Common myeloid progenitor, CD34-positive (primary cell): ENCODE data around the gene UNC79.

Experiments used
- CTCF ChIA-PET: fragments of 350-600 bp; sonication (Branson Sonifier 250); formaldehyde crosslinking; loops from one replicate; lab custom pipeline; 2021; ENCODE audit warnings: antibody characterized with exemption; lab: Charles Lee
- POLR2A ChIA-PET: fragments of 350-600 bp; sonication (Branson Sonifier 250); formaldehyde crosslinking; loops from one replicate; lab custom pipeline; 2021; ENCODE audit warnings: antibody characterized with exemption; lab: Charles Lee
- DNase-seq, 3 donors: peaks; one replicate each; pipeline versions ENCODE4 v3.0.0 to v3.0.0-alpha.2; 2013
- H3K27ac ChIP-seq, 2 experiments: 1 replicate in 1 of 2; 2 replicates in 1 of 2; pipeline ENCODE4 v1.7.0; 2013; ENCODE audit warnings: inconsistent platforms in 2 of 2, low read length in 2 of 2, mild to moderate bottlenecking in 2 of 2, low read depth in 1 of 2, moderate library complexity in 1 of 2; ENCODE audit not compliant: severe bottlenecking in 2 of 2, insufficient read depth in 1 of 2, poor library complexity in 1 of 2
- H3K27me3 ChIP-seq, 5 experiments: replicated peaks in 2 of 5; 1 replicate in 3 of 5; 2 replicates in 2 of 5; pipeline versions ENCODE4 v1.6.1 to v1.7.0; 2013; ENCODE audit warnings: low read length in 4 of 5, mild to moderate bottlenecking in 2 of 5, moderate library complexity in 2 of 5, inconsistent platforms in 1 of 5; ENCODE audit not compliant: insufficient read depth in 5 of 5, control insufficient read depth in 4 of 5
- H3K36me3 ChIP-seq, 4 experiments: 1 replicate in 2 of 4; 2 replicates in 2 of 4; pipeline versions ENCODE4 v1.6.1 to v1.7.0; 2013; ENCODE audit warnings: low read length in 3 of 4, control low read depth in 1 of 4, mild to moderate bottlenecking in 1 of 4; ENCODE audit not compliant: control insufficient read depth in 4 of 4, insufficient read depth in 4 of 4
- H3K4me1 ChIP-seq, 4 experiments: 1 replicate in 3 of 4; 2 replicates in 1 of 4; pipeline versions ENCODE4 v1.6.1 to v1.7.1; 2013; ENCODE audit warnings: low read length in 3 of 4, mild to moderate bottlenecking in 3 of 4, control low read depth in 1 of 4, inconsistent platforms in 1 of 4, moderate library complexity in 1 of 4; ENCODE audit not compliant: control insufficient read depth in 4 of 4, insufficient read depth in 4 of 4; ENCODE audit errors: control extremely low read depth in 1 of 4
- H3K4me3 ChIP-seq, 7 experiments: 1 replicate in 4 of 7; 2 replicates in 3 of 7; pipeline versions ENCODE4 v1.5.1 to v1.7.0; 2013; ENCODE audit warnings: mild to moderate bottlenecking in 7 of 7, low read length in 6 of 7, moderate library complexity in 6 of 7, inconsistent platforms in 2 of 7, low read depth in 2 of 7, control low read depth in 1 of 7; ENCODE audit not compliant: insufficient read depth in 4 of 7, control insufficient read depth in 1 of 7; ENCODE audit errors: extremely low read depth in 1 of 7
- H3K9me3 ChIP-seq, 5 experiments: 1 replicate in 4 of 5; 2 replicates in 1 of 5; pipeline versions ENCODE4 v1.6.1 to v1.7.1; 2013; ENCODE audit warnings: low read length in 4 of 5, mild to moderate bottlenecking in 2 of 5, inconsistent platforms in 1 of 5, low read depth in 1 of 5, moderate library complexity in 1 of 5; ENCODE audit not compliant: control insufficient read depth in 4 of 5, insufficient read depth in 2 of 5; ENCODE audit errors: control extremely low read depth in 1 of 5
- WGBS: methylation state at CpG from one replicate; pipeline ENCODE4 v1.1.5; 2013; ENCODE audit not compliant: insufficient coverage; 5-methylcytosine and 5-hydroxymethylcytosine counted together

UNC79 gene

GRCh38 chr14:93748208-93749075 lies 317.7 kb downstream of the UNC79 start:
- 77% methylated on average over 23 of the region's 25 CpGs for WGBS
- H3K4me3 ChIP-seq, result no peak overlapping the region
- H3K4me1 ChIP-seq, result peaks cover 0 to 9% (median 3%) of the 10 kb centered on the region in 4 experiments
- H3K9me3 ChIP-seq, result no peaks in the 10 kb centered on the region
- CTCF ChIA-PET, result interaction anchor here (1.3 kb wide), 1 partner anchor 8 kb away, joined by 3 read pairs; no protein-coding TSS in a partner anchor
- H3K27me3 ChIP-seq, result peaks cover 0 to 7% (median 0%) of the 10 kb centered on the region in 5 experiments
- no peak overlapping the region for H3K27ac ChIP-seq
- DNase-seq, result peak; percentile 45 to 80 (median 63)
- POLR2A ChIA-PET, result no interaction called here
- H3K36me3 ChIP-seq, result no peaks in the 10 kb centered on the region

GRCh38 chr14:93749076-93749420 lies 318.3 kb downstream of the UNC79 start:
- DNase-seq, result no peak
- Histone ChIP-seq H3K9me3 (no peaks in the 10 kb centered on the region), H3K36me3 (no peaks in the 10 kb centered on the region), H3K27me3 (peaks cover 0 to 5% (median 0%) of the 10 kb centered on the region in 5 experiments), H3K27ac (no peak overlapping the region), H3K4me1 (peaks cover 0 to 9% (median 3%) of the 10 kb centered on the region in 4 experiments), H3K4me3 (no peak overlapping the region)
- 100% methylated on average over 8 of the region's 8 CpGs for WGBS
- CTCF ChIA-PET, result interaction anchor here (1.3 kb wide), 1 partner anchor 9 kb away, joined by 3 read pairs; no protein-coding TSS in a partner anchor
- POLR2A ChIA-PET, result interaction anchor here (0.6 kb wide), 1 partner anchor 34 kb away, joined by 3 read pairs; no protein-coding TSS in a partner anchor

- Histone ChIP-seq H3K4me3 (no peak overlapping the region), H3K27ac (no peak overlapping the region), H3K27me3 (peaks cover 0 to 5% (median 0%) of the 10 kb centered on the region in 5 experiments), H3K36me3 (no peaks in the 10 kb centered on the region), H3K9me3 (no peaks in the 10 kb centered on the region), H3K4me1 (no peaks in the 10 kb centered on the region)
- CTCF ChIA-PET, result no interaction called here
- POLR2A ChIA-PET, result no interaction called here
- DNase-seq, result no peak
- 88% methylated on average over 16 of the region's 19 CpGs for WGBS
These were observed 321.4 kb downstream of the UNC79 start for GRCh38 chr14:93751946-93752655.

GRCh38 chr14:93752980-93753561 lies 322.3 kb downstream of the UNC79 start:
- H3K27ac ChIP-seq, result no peak overlapping the region
- POLR2A ChIA-PET, result no interaction called here
- H3K27me3 ChIP-seq, result peaks cover 0 to 5% (median 0%) of the 10 kb centered on the region in 5 experiments
- no peaks in the 10 kb centered on the region for H3K36me3 ChIP-seq
- no peak overlapping the region for H3K4me3 ChIP-seq
- no peak for DNase-seq
- 70% methylated on average over 4 of the region's 4 CpGs for WGBS
- H3K4me1 ChIP-seq, result no peaks in the 10 kb centered on the region
- H3K9me3 ChIP-seq, result no peaks in the 10 kb centered on the region
- CTCF ChIA-PET, result no interaction called here

- ChIA-PET CTCF (no interaction called here), POLR2A (no interaction called here)
- no peaks in the 10 kb centered on the region for H3K36me3 ChIP-seq
- H3K9me3 ChIP-seq, result no peaks in the 10 kb centered on the region
- H3K27me3 ChIP-seq, result peaks cover 0 to 2% (median 0%) of the 10 kb centered on the region in 5 experiments
- H3K4me1 ChIP-seq, result no peaks in the 10 kb centered on the region
- 98% methylated on average over 7 of the region's 8 CpGs for WGBS
- no peak overlapping the region for H3K27ac ChIP-seq
- no peak overlapping the region for H3K4me3 ChIP-seq
- no peak for DNase-seq
These were observed 322.9 kb downstream of the UNC79 start for GRCh38 chr14:93753647-93754046.

- Histone ChIP-seq H3K27ac (no peak overlapping the region), H3K4me1 (peaks cover 0 to 15% (median 7%) of the 10 kb centered on the region in 4 experiments), H3K9me3 (no peaks in the 10 kb centered on the region), H3K4me3 (no peak overlapping the region), H3K36me3 (no peaks in the 10 kb centered on the region), H3K27me3 (peaks cover 0 to 6% (median 0%) of the 10 kb centered on the region in 5 experiments)
- WGBS, result 86% methylated on average over 11 of the region's 12 CpGs
- ChIA-PET CTCF (no interaction called here), POLR2A (no interaction called here)
- DNase-seq, result no peak
These were observed 326.5 kb downstream of the UNC79 start for GRCh38 chr14:93757206-93757605.
